HEK293 (cell line): ENCODE data around the gene MAGI1.

Experiments
- CTCF ChIA-PET: fragments of 350-600 bp; formaldehyde crosslinking; extraction: SDS; loops from one replicate; lab custom pipeline; 2021; ENCODE audit warnings: antibody characterized with exemption; lab: Yijun Ruan, JAX
- POLR2A ChIA-PET: fragments of 300-600 bp; formaldehyde crosslinking; extraction: SDS; loops from one replicate; lab custom pipeline; 2020; ENCODE audit warnings: antibody characterized with exemption, inconsistent platforms; lab: Yijun Ruan, JAX
- H3K27ac ChIP-seq: fragments of 200-500 bp; sonication (Bioruptor generic); 2 replicates; pipeline ENCODE4 v1.5.1; 2014; ENCODE audit warnings: low read depth, low read length, control low read depth, inconsistent platforms; ENCODE audit errors: extremely low read depth
- H3K36me3 ChIP-seq, 2 experiments: fragments of 200-500 bp in 1 of 2; sonication (Bioruptor generic) in 1 of 2; 1 replicate in 1 of 2; 2 replicates in 1 of 2; pipeline ENCODE4 v1.5.1; 2014 to 2017; ENCODE audit warnings: inconsistent platforms in 2 of 2, low read length in 2 of 2; ENCODE audit not compliant: control insufficient read depth in 2 of 2, insufficient read depth in 1 of 2
- H3K4me1 ChIP-seq: fragments of 200-500 bp; sonication (Bioruptor generic); 2 replicates; pipeline ENCODE4 v1.5.1; 2014; ENCODE audit warnings: mild to moderate bottlenecking, low read length, inconsistent platforms; ENCODE audit not compliant: control insufficient read depth, insufficient read depth
- H3K4me3 ChIP-seq: 2 replicates; pipeline ENCODE4 v1.5.1; 2011; ENCODE audit warnings: low read depth, mild to moderate bottlenecking, control low read depth, low read length, moderate library complexity
- H3K9me3 ChIP-seq: fragments of 200-500 bp; sonication (Bioruptor generic); 2 replicates; pipeline ENCODE4 v1.5.1; 2014; ENCODE audit warnings: low read depth, low read length, inconsistent platforms; ENCODE audit not compliant: control insufficient read depth, insufficient read depth
- GLI2 ChIP-seq: fragments of 450-650 bp; formaldehyde crosslinking; IDR thresholded peaks from 2 replicates; pipeline ENCODE4; 2017; ENCODE audit warnings: missing biosample characterization, missing genetic modification characterization, low read depth, borderline replicate concordance
- IKZF3 ChIP-seq: fragments of 450-650 bp; IDR thresholded peaks from 2 replicates; pipeline ENCODE4 v1.5.0; 2018; ENCODE audit warnings: missing biosample characterization, mild to moderate bottlenecking, missing genetic modification characterization, moderate library complexity
- KLF7 ChIP-seq: fragments of 450-650 bp; formaldehyde crosslinking; IDR thresholded peaks from 2 replicates; pipeline ENCODE4 v1.5.1; 2016; ENCODE audit warnings: missing biosample characterization, missing genetic modification characterization, borderline replicate concordance
- SCRT2 ChIP-seq: fragments of 450-650 bp; formaldehyde crosslinking; IDR thresholded peaks from 2 replicates; pipeline ENCODE4 v1.5.1; 2016; ENCODE audit warnings: missing biosample characterization, missing genetic modification characterization
- ZBTB21 ChIP-seq: fragments of 450-650 bp; formaldehyde crosslinking; IDR thresholded peaks from 2 replicates; pipeline ENCODE4 v1.5.1; 2017; ENCODE audit warnings: missing biosample characterization, missing genetic modification characterization
- ZNF157 ChIP-seq: fragments of 450-650 bp; formaldehyde crosslinking; IDR thresholded peaks from 2 replicates; pipeline ENCODE4 v1.5.1; 2016; ENCODE audit warnings: missing biosample characterization, missing genetic modification characterization
- ZNF169 ChIP-seq: fragments of 450-650 bp; formaldehyde crosslinking; IDR thresholded peaks from 2 replicates; pipeline ENCODE4 v1.5.1; 2016; ENCODE audit warnings: missing biosample characterization, missing genetic modification characterization
- ZNF24 ChIP-seq: fragments of 450-650 bp; formaldehyde crosslinking; IDR thresholded peaks from 2 replicates; pipeline ENCODE4 v1.5.1; 2016; ENCODE audit warnings: missing biosample characterization, missing genetic modification characterization
- ZNF335 ChIP-seq: fragments of 450-650 bp; formaldehyde crosslinking; conservative IDR thresholded peaks from 2 replicates; pipeline ENCODE4 v1.5.1; 2016; ENCODE audit warnings: missing biosample characterization, missing genetic modification characterization
- ZNF404 ChIP-seq: fragments of 450-650 bp; formaldehyde crosslinking; IDR thresholded peaks from 2 replicates; pipeline ENCODE4 v1.5.1; 2017; ENCODE audit warnings: missing biosample characterization, missing genetic modification characterization
- ZNF529 ChIP-seq: fragments of 450-650 bp; formaldehyde crosslinking; IDR thresholded peaks from 2 replicates; pipeline ENCODE4 v1.5.1; 2017; ENCODE audit warnings: missing genetic modification characterization, missing biosample characterization; ENCODE audit not compliant: insufficient replicate concordance
- ZNF585B ChIP-seq: fragments of 450-650 bp; formaldehyde crosslinking; IDR thresholded peaks from 2 replicates; pipeline ENCODE4 v1.5.1; 2016; ENCODE audit warnings: missing biosample characterization, missing genetic modification characterization
- ZNF701 ChIP-seq: fragments of 450-650 bp; formaldehyde crosslinking; IDR thresholded peaks from 2 replicates; pipeline ENCODE4 v1.5.1; 2016; ENCODE audit warnings: missing biosample characterization, missing genetic modification characterization
- ZNF76 ChIP-seq: fragments of 450-650 bp; formaldehyde crosslinking; IDR thresholded peaks from 2 replicates; pipeline ENCODE4; 2016; ENCODE audit warnings: low read depth, missing biosample characterization, missing genetic modification characterization, borderline replicate concordance
- TF ChIP-seq, protein P1 (sequence below): fragments of 450-650 bp; formaldehyde crosslinking; IDR thresholded peaks from 2 replicates; pipeline ENCODE4 v1.5.1; 2016; ENCODE audit warnings: missing biosample characterization, missing genetic modification characterization
- TF ChIP-seq, protein P2 (sequence below): fragments of 450-650 bp; formaldehyde crosslinking; IDR thresholded peaks from 2 replicates; pipeline ENCODE4 v1.5.1; 2016; ENCODE audit warnings: missing biosample characterization, missing genetic modification characterization
- TF ChIP-seq, protein P3 (sequence below): fragments of 450-650 bp; formaldehyde crosslinking; IDR thresholded peaks from 2 replicates; pipeline ENCODE4 v1.5.1; 2016; ENCODE audit warnings: missing biosample characterization, missing genetic modification characterization, borderline replicate concordance
- TF ChIP-seq, protein P4 (sequence below): fragments of 450-650 bp; formaldehyde crosslinking; IDR thresholded peaks from 2 replicates; pipeline ENCODE4 v1.5.1; 2016; ENCODE audit warnings: missing biosample characterization, missing genetic modification characterization, low read depth

MAGI1 gene

DNA sequence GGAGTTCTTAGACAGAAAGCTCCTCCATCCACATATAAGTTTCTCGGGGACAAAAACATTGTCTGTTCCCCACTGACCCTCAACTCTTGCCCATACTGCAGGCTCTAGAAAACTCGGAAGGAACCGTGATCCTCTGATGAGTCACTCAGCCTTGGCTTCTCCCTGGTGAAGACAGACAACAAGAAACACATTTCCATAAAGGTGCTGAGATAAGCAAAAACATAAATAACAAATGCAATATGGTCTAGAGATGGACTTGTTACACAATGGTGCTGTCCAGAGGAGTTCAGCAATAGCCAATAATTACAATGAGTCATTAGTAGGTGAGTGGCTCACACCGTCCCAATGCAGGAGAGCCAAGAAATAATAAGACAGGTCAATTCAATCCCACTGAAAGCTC, 43.7 kb downstream of the MAGI1 start:
- TF ChIP-seq ZNF404 (tag by site-specific recombination) (no peak), ZNF585B (tag by site-specific recombination) (no peak), IKZF3 (tag by site-specific recombination) (no peak), ZNF169 (tag by site-specific recombination) (no peak), GLI2 (tag by site-specific recombination) (no peak), KLF7 (tag by site-specific recombination) (no peak), ZNF24 (tag by site-specific recombination) (no peak)
- TF ChIP-seq, protein P1, sequence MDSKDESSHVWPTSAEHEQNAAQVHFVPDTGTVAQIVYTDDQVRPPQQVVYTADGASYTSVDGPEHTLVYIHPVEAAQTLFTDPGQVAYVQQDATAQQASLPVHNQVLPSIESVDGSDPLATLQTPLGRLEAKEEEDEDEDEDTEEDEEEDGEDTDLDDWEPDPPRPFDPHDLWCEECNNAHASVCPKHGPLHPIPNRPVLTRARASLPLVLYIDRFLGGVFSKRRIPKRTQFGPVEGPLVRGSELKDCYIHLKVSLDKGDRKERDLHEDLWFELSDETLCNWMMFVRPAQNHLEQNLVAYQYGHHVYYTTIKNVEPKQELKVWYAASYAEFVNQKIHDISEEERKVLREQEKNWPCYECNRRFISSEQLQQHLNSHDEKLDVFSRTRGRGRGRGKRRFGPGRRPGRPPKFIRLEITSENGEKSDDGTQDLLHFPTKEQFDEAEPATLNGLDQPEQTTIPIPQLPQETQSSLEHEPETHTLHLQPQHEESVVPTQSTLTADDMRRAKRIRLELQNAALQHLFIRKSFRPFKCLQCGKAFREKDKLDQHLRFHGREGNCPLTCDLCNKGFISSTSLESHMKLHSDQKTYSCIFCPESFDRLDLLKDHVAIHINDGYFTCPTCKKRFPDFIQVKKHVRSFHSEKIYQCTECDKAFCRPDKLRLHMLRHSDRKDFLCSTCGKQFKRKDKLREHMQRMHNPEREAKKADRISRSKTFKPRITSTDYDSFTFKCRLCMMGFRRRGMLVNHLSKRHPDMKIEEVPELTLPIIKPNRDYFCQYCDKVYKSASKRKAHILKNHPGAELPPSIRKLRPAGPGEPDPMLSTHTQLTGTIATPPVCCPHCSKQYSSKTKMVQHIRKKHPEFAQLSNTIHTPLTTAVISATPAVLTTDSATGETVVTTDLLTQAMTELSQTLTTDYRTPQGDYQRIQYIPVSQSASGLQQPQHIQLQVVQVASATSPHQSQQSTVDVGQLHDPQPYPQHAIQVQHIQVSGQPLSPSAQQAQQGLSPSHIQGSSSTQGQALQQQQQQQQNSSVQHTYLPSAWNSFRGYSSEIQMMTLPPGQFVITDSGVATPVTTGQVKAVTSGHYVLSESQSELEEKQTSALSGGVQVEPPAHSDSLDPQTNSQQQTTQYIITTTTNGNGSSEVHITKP (tag by site-specific recombination), result peak; percentile 20; the same call in 1 of the 2 replicates
- TF ChIP-seq, protein P2, sequence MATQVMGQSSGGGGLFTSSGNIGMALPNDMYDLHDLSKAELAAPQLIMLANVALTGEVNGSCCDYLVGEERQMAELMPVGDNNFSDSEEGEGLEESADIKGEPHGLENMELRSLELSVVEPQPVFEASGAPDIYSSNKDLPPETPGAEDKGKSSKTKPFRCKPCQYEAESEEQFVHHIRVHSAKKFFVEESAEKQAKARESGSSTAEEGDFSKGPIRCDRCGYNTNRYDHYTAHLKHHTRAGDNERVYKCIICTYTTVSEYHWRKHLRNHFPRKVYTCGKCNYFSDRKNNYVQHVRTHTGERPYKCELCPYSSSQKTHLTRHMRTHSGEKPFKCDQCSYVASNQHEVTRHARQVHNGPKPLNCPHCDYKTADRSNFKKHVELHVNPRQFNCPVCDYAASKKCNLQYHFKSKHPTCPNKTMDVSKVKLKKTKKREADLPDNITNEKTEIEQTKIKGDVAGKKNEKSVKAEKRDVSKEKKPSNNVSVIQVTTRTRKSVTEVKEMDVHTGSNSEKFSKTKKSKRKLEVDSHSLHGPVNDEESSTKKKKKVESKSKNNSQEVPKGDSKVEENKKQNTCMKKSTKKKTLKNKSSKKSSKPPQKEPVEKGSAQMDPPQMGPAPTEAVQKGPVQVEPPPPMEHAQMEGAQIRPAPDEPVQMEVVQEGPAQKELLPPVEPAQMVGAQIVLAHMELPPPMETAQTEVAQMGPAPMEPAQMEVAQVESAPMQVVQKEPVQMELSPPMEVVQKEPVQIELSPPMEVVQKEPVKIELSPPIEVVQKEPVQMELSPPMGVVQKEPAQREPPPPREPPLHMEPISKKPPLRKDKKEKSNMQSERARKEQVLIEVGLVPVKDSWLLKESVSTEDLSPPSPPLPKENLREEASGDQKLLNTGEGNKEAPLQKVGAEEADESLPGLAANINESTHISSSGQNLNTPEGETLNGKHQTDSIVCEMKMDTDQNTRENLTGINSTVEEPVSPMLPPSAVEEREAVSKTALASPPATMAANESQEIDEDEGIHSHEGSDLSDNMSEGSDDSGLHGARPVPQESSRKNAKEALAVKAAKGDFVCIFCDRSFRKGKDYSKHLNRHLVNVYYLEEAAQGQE (tag by site-specific recombination), result peak; percentile 68

DNA sequence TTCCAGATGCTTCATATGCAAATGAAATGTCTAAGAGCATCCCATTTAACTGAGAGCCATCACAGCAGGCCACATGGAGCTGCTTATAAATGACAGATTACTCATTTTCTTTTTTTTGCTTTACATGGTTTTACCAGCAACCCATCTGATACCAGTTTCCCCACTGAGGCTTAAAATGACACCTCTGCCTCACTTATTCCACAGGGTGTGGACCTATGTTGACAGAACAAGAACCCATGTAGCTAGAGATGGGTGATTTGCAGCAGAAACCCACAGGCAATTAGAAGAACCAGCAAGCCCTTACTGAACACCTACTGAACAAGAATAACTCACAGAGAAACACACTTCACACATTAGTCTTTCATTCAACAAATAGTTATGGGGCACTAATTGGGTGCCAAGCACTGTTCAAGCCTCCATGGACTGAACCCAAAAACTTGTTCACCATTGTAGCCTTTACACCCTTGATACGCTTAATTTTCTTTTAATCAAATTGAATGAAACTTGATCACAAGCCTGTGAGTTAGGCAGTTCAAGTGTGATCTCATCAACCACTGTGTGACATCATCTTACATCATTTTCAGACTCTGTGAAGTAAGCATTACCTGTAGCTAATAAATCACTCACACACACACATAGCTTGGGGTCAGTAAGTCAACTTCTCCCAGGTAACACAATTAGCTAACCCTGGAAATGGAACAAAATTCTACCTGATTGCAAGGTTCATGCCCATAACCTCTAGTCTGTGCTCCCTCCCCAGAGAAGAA, 45.4 kb downstream of the MAGI1 start:
- Histone ChIP-seq H3K36me3 (no peaks in the 10 kb centered on the region), H3K4me3 (no peak overlapping the region), H3K4me1 (peaks cover 3% of the 10 kb centered on the region), H3K27ac (no peak overlapping the region), H3K9me3 (no peaks in the 10 kb centered on the region)
- ChIA-PET POLR2A (no interaction called here), CTCF (no interaction called here)
- TF ChIP-seq ZNF529 (tag by site-specific recombination), result no peak
- no peak for TF ChIP-seq ZNF701 (tag by site-specific recombination)
- TF ChIP-seq ZNF157 (tag by site-specific recombination), result no peak
- TF ChIP-seq ZBTB21 (tag by site-specific recombination), result peak; percentile 87
- TF ChIP-seq, protein P3, sequence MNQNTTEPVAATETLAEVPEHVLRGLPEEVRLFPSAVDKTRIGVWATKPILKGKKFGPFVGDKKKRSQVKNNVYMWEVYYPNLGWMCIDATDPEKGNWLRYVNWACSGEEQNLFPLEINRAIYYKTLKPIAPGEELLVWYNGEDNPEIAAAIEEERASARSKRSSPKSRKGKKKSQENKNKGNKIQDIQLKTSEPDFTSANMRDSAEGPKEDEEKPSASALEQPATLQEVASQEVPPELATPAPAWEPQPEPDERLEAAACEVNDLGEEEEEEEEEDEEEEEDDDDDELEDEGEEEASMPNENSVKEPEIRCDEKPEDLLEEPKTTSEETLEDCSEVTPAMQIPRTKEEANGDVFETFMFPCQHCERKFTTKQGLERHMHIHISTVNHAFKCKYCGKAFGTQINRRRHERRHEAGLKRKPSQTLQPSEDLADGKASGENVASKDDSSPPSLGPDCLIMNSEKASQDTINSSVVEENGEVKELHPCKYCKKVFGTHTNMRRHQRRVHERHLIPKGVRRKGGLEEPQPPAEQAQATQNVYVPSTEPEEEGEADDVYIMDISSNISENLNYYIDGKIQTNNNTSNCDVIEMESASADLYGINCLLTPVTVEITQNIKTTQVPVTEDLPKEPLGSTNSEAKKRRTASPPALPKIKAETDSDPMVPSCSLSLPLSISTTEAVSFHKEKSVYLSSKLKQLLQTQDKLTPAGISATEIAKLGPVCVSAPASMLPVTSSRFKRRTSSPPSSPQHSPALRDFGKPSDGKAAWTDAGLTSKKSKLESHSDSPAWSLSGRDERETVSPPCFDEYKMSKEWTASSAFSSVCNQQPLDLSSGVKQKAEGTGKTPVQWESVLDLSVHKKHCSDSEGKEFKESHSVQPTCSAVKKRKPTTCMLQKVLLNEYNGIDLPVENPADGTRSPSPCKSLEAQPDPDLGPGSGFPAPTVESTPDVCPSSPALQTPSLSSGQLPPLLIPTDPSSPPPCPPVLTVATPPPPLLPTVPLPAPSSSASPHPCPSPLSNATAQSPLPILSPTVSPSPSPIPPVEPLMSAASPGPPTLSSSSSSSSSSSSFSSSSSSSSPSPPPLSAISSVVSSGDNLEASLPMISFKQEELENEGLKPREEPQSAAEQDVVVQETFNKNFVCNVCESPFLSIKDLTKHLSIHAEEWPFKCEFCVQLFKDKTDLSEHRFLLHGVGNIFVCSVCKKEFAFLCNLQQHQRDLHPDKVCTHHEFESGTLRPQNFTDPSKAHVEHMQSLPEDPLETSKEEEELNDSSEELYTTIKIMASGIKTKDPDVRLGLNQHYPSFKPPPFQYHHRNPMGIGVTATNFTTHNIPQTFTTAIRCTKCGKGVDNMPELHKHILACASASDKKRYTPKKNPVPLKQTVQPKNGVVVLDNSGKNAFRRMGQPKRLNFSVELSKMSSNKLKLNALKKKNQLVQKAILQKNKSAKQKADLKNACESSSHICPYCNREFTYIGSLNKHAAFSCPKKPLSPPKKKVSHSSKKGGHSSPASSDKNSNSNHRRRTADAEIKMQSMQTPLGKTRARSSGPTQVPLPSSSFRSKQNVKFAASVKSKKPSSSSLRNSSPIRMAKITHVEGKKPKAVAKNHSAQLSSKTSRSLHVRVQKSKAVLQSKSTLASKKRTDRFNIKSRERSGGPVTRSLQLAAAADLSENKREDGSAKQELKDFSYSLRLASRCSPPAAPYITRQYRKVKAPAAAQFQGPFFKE (tag by site-specific recombination), result no peak
- TF ChIP-seq ZNF335 (tag by site-specific recombination), result peak; percentile 14; the same call in 1 of the 2 replicates
- TF ChIP-seq SCRT2 (tag by site-specific recombination), result peak; percentile 69
- TF ChIP-seq ZNF76, result no peak
- TF ChIP-seq, protein P4, sequence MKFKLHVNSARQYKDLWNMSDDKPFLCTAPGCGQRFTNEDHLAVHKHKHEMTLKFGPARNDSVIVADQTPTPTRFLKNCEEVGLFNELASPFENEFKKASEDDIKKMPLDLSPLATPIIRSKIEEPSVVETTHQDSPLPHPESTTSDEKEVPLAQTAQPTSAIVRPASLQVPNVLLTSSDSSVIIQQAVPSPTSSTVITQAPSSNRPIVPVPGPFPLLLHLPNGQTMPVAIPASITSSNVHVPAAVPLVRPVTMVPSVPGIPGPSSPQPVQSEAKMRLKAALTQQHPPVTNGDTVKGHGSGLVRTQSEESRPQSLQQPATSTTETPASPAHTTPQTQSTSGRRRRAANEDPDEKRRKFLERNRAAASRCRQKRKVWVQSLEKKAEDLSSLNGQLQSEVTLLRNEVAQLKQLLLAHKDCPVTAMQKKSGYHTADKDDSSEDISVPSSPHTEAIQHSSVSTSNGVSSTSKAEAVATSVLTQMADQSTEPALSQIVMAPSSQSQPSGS (tag by site-specific recombination), result peak; percentile 60

More for the DNA sequence above, 43.7 kb downstream of the MAGI1 start:
- POLR2A ChIA-PET, result interaction anchor here (0.6 kb wide), 1 partner anchor 42 kb away, joined by 3 read pairs; no protein-coding TSS in a partner anchor
- no peak overlapping the region for H3K4me3 ChIP-seq
- H3K27ac ChIP-seq, result no peak overlapping the region
- no peaks in the 10 kb centered on the region for H3K36me3 ChIP-seq
- CTCF ChIA-PET, result no interaction called here
- H3K9me3 ChIP-seq, result no peaks in the 10 kb centered on the region
- H3K4me1 ChIP-seq, result peaks cover 3% of the 10 kb centered on the region
